HCT116 (cell line): ENCODE data around the gene SCAMP1. TPM values are rescaled to one million over a fixed set of nuclear protein-coding genes. Genes with fewer than 3 reads are reported as not detected.
"Not testable (repeated sequence)": the region's sequence is repeated elsewhere in the genome, so short reads cannot be mapped to it uniquely, and the experiment has no call there.

Experiments
- ATAC-seq: fragments of 200-7000 bp; cut with Tn5 transposase; 2 replicates; pipeline ENCODE4 v1.9.1; 2020; ENCODE audit warnings: mild to moderate bottlenecking, moderate library complexity
- BruUV-seq: library from RNA; stranded (reverse); fragments of 400-500 nt; replicated peaks from 2 replicates; lab custom pipeline; 2021; lab: Mats Ljungman, UMichigan
- CTCF ChIA-PET: fragments of 300-600 bp; sonication (Branson Sonifier 250); formaldehyde crosslinking; loops from one replicate; lab custom pipeline; 2021; ENCODE audit warnings: antibody characterized with exemption; lab: Charles Lee
- POLR2A ChIA-PET: fragments of 300-600, 350-600 bp; sonication (Branson Sonifier 250); formaldehyde crosslinking; loops from one replicate; lab custom pipeline; 2021; ENCODE audit warnings: antibody characterized with exemption; lab: Charles Lee
- RAD21 ChIA-PET, 2 experiments: fragments of 300-600 bp; sonication (Branson Sonifier 250); formaldehyde crosslinking; loops; one replicate each; lab custom pipeline; 2023; ENCODE audit warnings: low total read pairs in 2 of 2; ENCODE audit not compliant: uncharacterized antibody in 2 of 2, unreplicated experiment in 2 of 2, low non-redundant PET in 1 of 2; lab: Charles Lee
- DNase-seq: peaks from one replicate; pipeline ENCODE4 v3.0.0-alpha.2; 2010; ENCODE audit warnings: low read depth, low spot score
- H2AFZ ChIP-seq: fragments of 200-600 bp; shearing (Covaris generic), sonication (generic); 2 replicates; pipeline ENCODE4 v1.6.1; 2017; ENCODE audit warnings: low read depth, mixed run types, mixed read lengths, antibody characterized with exemption, low read length; ENCODE audit not compliant: poor library complexity, severe bottlenecking
- H3K27ac ChIP-seq: 2 replicates; pipeline ENCODE4 v1.5.1; 2012; ENCODE audit warnings: low read depth, low read length
- H3K27me3 ChIP-seq: fragments of 200-600 bp; sonication (generic); 2 replicates; pipeline ENCODE4 v1.6.1; 2016; ENCODE audit warnings: mixed run types, low read length, mixed read lengths; ENCODE audit not compliant: insufficient read depth
- H3K36me3 ChIP-seq, 2 experiments: fragments of 200-500 bp in 1 of 2; fragments of 200-600 bp in 1 of 2; sonication (Bioruptor generic) in 1 of 2; sonication (generic) in 1 of 2; 2 replicates each; pipeline versions ENCODE4 v1.5.1 to v1.6.1; 2014 to 2016; ENCODE audit warnings: low read length in 2 of 2, inconsistent platforms in 1 of 2, mixed read lengths in 1 of 2, mixed run types in 1 of 2; ENCODE audit not compliant: insufficient read depth in 2 of 2, control insufficient read depth in 1 of 2
- H3K4me1 ChIP-seq, 2 experiments: fragments of 200-600 bp in 1 of 2; sonication (generic) in 1 of 2; 2 replicates each; pipeline versions ENCODE4 v1.5.1 to v1.6.1; 2012 to 2017; ENCODE audit warnings: low read length in 2 of 2, inconsistent platforms in 1 of 2, mild to moderate bottlenecking in 1 of 2, mixed read lengths in 1 of 2, mixed run types in 1 of 2, moderate library complexity in 1 of 2; ENCODE audit not compliant: insufficient read depth in 2 of 2, control insufficient read depth in 1 of 2
- H3K4me2 ChIP-seq: fragments of 200-600 bp; sonication (generic); 2 replicates; pipeline ENCODE4 v1.6.1; 2017; ENCODE audit warnings: mixed run types, low read length, mixed read lengths
- H3K4me3 ChIP-seq, 2 experiments: fragments of 200-600 bp in 1 of 2; sonication (generic) in 1 of 2; replicated peaks in 1 of 2; 2 replicates each; pipeline ENCODE4 v1.5.1; 2011 to 2016; ENCODE audit warnings: low read length in 2 of 2, control low read depth in 1 of 2, low read depth in 1 of 2, mild to moderate bottlenecking in 1 of 2, mixed read lengths in 1 of 2, mixed run types in 1 of 2
- H3K79me2 ChIP-seq: fragments of 200-600 bp; sonication (generic); 2 replicates; pipeline ENCODE4 v1.6.1; 2017; ENCODE audit warnings: mild to moderate bottlenecking, mixed run types, low read length, moderate library complexity, mixed read lengths; ENCODE audit not compliant: insufficient read depth
- H3K9ac ChIP-seq: fragments of 200-600 bp; sonication (generic); 2 replicates; pipeline ENCODE4 v1.6.1; 2016; ENCODE audit warnings: low read length, mixed read lengths
- H3K9me2 ChIP-seq: fragments of 200-600 bp; sonication (generic), shearing (Covaris generic); 2 replicates; pipeline ENCODE4 v1.6.1; 2017; ENCODE audit warnings: mixed run types, mild to moderate bottlenecking, moderate library complexity; ENCODE audit not compliant: insufficient read depth
- H3K9me3 ChIP-seq, 2 experiments: fragments of 200-500 bp in 1 of 2; fragments of 200-600 bp in 1 of 2; sonication (Bioruptor generic) in 1 of 2; sonication (generic) in 1 of 2; 2 replicates each; pipeline ENCODE4 v1.6.1; 2014 to 2017; ENCODE audit warnings: low read length in 2 of 2, mixed read lengths in 2 of 2, inconsistent platforms in 1 of 2, low read depth in 1 of 2, mild to moderate bottlenecking in 1 of 2, mixed run types in 1 of 2, moderate library complexity in 1 of 2; ENCODE audit not compliant: control insufficient read depth in 1 of 2, insufficient read depth in 1 of 2
- H4K20me1 ChIP-seq: fragments of 200-600 bp; sonication (generic), shearing (Covaris generic); 2 replicates; pipeline ENCODE4 v1.6.1; 2017; ENCODE audit warnings: mixed run types, mild to moderate bottlenecking, moderate library complexity; ENCODE audit not compliant: insufficient read depth
- CEBPB ChIP-seq: IDR thresholded peaks from 2 replicates; pipeline ENCODE4 v1.6.1; 2012; ENCODE audit warnings: low read depth
- EGR1 ChIP-seq: IDR thresholded peaks from 2 replicates; pipeline ENCODE4 v1.6.1; 2012; ENCODE audit warnings: low read depth
- EZH2phosphoT487 ChIP-seq: fragments of 200-600 bp; IDR thresholded peaks from 2 replicates; pipeline ENCODE4 v1.6.1; 2018; ENCODE audit warnings: antibody characterized with exemption, borderline replicate concordance
- POLR2A ChIP-seq: IDR thresholded peaks from 2 replicates; pipeline ENCODE4 v1.7.0; 2011; ENCODE audit warnings: borderline replicate concordance; ENCODE audit not compliant: insufficient read depth, insufficient read length; ENCODE audit errors: extremely low read depth
- intact Hi-C: fragments of 100-400 bp; cut with micrococcal nuclease; formaldehyde crosslinking; loops from 2 replicates; pipeline ENCODE4 v1.10.0; 2022
- total RNA-seq: library from RNA; stranded (reverse); gene quantifications from one replicate; pipeline ENCODE4 v1.2.1, GENCODE V29; 2021; ENCODE audit not compliant: unreplicated experiment

Gene SCAMP1
- total RNA-seq, 1 experiment from 2014 or later = 46.4 TPM

DNA sequence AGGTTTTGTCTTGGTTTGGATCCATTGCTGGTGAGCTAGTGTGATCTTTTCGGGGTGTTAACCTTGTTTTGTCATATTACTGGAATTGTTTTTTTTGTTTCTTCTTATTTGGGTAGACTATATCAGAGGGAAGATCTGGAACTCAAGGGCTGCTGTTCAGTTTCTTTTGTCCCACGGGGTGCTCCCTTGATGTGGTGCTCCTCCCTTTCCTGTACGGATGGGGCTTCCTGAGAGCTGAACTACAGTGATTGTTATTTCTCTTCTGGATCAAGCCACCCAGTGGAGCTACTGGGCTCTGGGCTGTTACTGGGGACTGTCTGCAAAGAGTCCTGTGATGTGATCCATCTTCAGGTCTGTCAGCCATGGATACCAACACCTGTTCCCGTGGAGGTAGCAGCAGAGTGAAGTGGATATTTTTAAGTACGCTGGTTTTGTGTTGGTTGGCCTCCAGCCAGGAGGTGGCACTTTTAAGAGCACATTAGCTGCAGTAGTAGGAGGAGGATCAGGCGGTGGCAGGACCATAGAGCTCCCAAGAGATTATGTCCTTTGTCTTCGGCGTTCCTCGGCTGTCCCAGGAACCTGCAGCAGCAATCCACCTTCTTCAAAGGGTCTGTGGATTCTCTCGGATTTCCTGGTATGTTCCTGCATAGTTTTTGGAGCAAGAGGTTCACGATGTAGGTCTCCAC, 27.2 kb downstream of the SCAMP1 start:
- H3K9ac ChIP-seq = no peak overlapping the region
- H3K4me3 ChIP-seq = no peak overlapping the region
- H3K9me2 ChIP-seq = no peaks in the 10 kb centered on the region
- DNase-seq = no peak
- no peaks in the 10 kb centered on the region; the same call in 1 of the 2 replicates for H4K20me1 ChIP-seq
- H3K27ac ChIP-seq = no peak overlapping the region
- H2AFZ ChIP-seq = no peak overlapping the region
- H3K79me2 ChIP-seq = peaks cover 38% of the 10 kb centered on the region
- no peak for ATAC-seq
- H3K4me2 ChIP-seq = no peak overlapping the region
- no TSS peak for BruUV-seq
- intact Hi-C loops = no loop called here
- no peaks in the 10 kb centered on the region for H3K9me3 ChIP-seq
- H3K36me3 ChIP-seq = no peaks in the 10 kb centered on the region
- RAD21 ChIA-PET = no interaction called here
- POLR2A ChIA-PET = no interaction called here
- TF ChIP-seq POLR2A (no peak), CEBPB (no peak), EZH2phosphoT487 (no peak), EGR1 (no peak)
- H3K4me1 ChIP-seq = no peaks in the 10 kb centered on the region
- no peaks in the 10 kb centered on the region for H3K27me3 ChIP-seq
- CTCF ChIA-PET = no interaction called here

DNA sequence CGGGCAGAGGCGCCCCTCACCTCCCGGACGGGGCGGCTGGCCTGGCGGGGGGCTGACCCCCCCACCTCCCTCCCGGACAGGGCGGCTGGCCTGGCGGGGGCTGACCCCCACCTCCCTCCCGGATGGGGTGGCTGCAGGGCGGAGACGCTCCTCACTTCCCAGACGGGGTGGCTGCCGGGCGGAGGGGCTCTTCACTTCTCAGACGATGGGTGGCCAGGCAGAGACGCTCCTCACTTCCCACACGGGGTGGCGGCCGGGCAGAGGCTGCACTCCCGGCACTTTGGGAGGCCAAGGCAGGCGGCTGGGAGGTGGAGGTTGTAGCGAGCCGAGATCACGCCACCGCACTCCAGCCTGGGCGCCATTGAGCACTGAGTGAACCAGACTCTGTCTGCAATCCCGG, 30.9 kb downstream of the SCAMP1 start:
- intact Hi-C loops, H3K4me2 ChIP-seq, H3K9me2 ChIP-seq, POLR2A ChIA-PET, CTCF ChIA-PET, H3K4me1 ChIP-seq, BruUV-seq, ATAC-seq, H3K9me3 ChIP-seq, DNase-seq, H3K36me3 ChIP-seq, H3K4me3 ChIP-seq, H4K20me1 ChIP-seq, H3K27me3 ChIP-seq, H2AFZ ChIP-seq, H3K9ac ChIP-seq, RAD21 ChIA-PET, H3K27ac ChIP-seq: not testable (repeated sequence)
- peaks cover 25% of the 10 kb centered on the region for H3K79me2 ChIP-seq
